ENCODE results near the gene SLC22A14. TPM values are rescaled to one million over a fixed set of nuclear protein-coding genes. Genes with fewer than 3 reads are reported as not detected.

SLC22A14 gene
- total and polyA plus RNA-seq, 10 of the 15 experiments (the other 5 are each of a cell fraction or from before 2014, with no cell fraction given) = not detected

- Histone ChIP-seq H3K27me3 (replicated peaks in 1 of 2; ENCODE audit: control insufficient read depth in 2 of 2, insufficient read depth in 2 of 2, low read length in 1 of 2) (no peaks in the 10 kb centered on the region), H2AFZ (ENCODE audit: control insufficient read depth, low read depth, low read length) (peak overlapping the region; percentile 89), H3K9ac (ENCODE audit: control insufficient read depth, insufficient read depth, low read length) (peak overlapping the region; percentile 76; the same call in 1 of the 2 replicates), H3K36me3 (ENCODE audit: control insufficient read depth in 2 of 2, insufficient read depth in 2 of 2, low read length in 1 of 2) (no peaks in the 10 kb centered on the region; a peak in 1 of 4 replicates), H4K20me1 (ENCODE audit: control insufficient read depth, insufficient read depth) (no peaks in the 10 kb centered on the region), H3K4me2 (ENCODE audit: control insufficient read depth, insufficient read depth) (peak overlapping the region; percentile 86), H3K27ac (ENCODE audit: control insufficient read depth, insufficient read depth) (no peak overlapping the region; the same call in 1 of the 2 replicates), H3K79me2 (ENCODE audit: control insufficient read depth, insufficient read depth, low read length) (no peaks in the 10 kb centered on the region; the same call in 1 of the 2 replicates), H3K9me3 (replicated peaks; ENCODE audit: control insufficient read depth, insufficient read depth, low read length) (no peaks in the 10 kb centered on the region), H3K4me1 (ENCODE audit: control insufficient read depth, insufficient read depth, low read length) (no peaks in the 10 kb centered on the region; the same call in 1 of the 2 replicates), H3K4me3 (peak overlapping the region; percentile 86)
- ATAC-seq = no peak
- BruUV-seq (replicated peaks) = no TSS peak
- intact Hi-C loops (cut with micrococcal nuclease; ENCODE audit: unreplicated experiment) = loop anchor here (5.0 kb wide), 1 partner anchor 230 kb away; no protein-coding TSS in a partner anchor
- FAIRE-seq = no peak
- RAD21 ChIA-PET (ENCODE audit: unreplicated experiment) = interaction anchor here (1.6 to 2.4 kb wide), 2 partner anchors 132 to 182 kb away, joined by 5 to 18 read pairs; partner anchors contain the start of gene OXSR1
- CTCF ChIA-PET = interaction anchor here (0.7 to 2.5 kb wide), 11 partner anchors 8 to 341 kb away, joined by 3 to 11 read pairs (median 4); partner anchors contain the start of gene EXOG
- in situ Hi-C loops (cut with MboI) = loop anchor here (5.0 kb wide), 1 partner anchor 135 kb away; no protein-coding TSS in a partner anchor
- 68% methylated on average over 15 of the region's 19 CpGs for WGBS (ENCODE audit: insufficient coverage, insufficient replicate concordance, low lambda C conversion rate, missing lambda C conversion rate)
- TF ChIP-seq MLLT1 (IDR thresholded peaks at IDR 0.05) (0 out of 2 replicates have a peak, but pooled peaks have one; percentile 60), IRF4 (IDR thresholded peaks at IDR 0.05; ENCODE audit: low read depth, low read length) (no peak)
- DNase-seq (ENCODE audit: low read depth, low spot score) = no peak
- POLR2A ChIA-PET = interaction anchor here (0.6 to 1.3 kb wide), 4 partner anchors 208 to 241 kb away, joined by 3 to 11 read pairs (median 3); partner anchors contain the start of gene MYD88
- SMC1A ChIA-PET (ENCODE audit: uncharacterized antibody, unreplicated experiment) = interaction anchor here (0.6 to 4.6 kb wide), 5 partner anchors 88 to 211 kb away, joined by 3 to 30 read pairs (median 3); partner anchors contain the start of gene ACAA1
These were observed 65.5 kb downstream of the SLC22A14 start for GRCh38 chr3:38347421-38348200.
